Nephron progenitor cell (in vitro differentiated cells): ENCODE measurements around the gene ISG15.
"Not testable (repeated sequence)": the region's sequence is repeated elsewhere in the genome, so short reads cannot be mapped to it uniquely, and the experiment has no call there.

ENCODE experiments used
- DNase-seq: peaks from one replicate; pipeline ENCODE4 v3.0.0; 2021
- H3K27ac Mint-ChIP-seq: 2 replicates; pipeline ENCODE4 v1.8.0; 2021; ENCODE audit warnings: mild to moderate bottlenecking, moderate library complexity, mixed read lengths
- H3K27me3 Mint-ChIP-seq: 2 replicates; pipeline ENCODE4 v1.8.0; 2021; ENCODE audit warnings: mild to moderate bottlenecking, low read depth, mixed read lengths; ENCODE audit not compliant: poor library complexity
- H3K36me3 Mint-ChIP-seq: 2 replicates; pipeline ENCODE4 v1.8.0; 2021; ENCODE audit warnings: low read depth, mixed read lengths
- H3K4me1 Mint-ChIP-seq: 2 replicates; pipeline ENCODE4 v1.8.0; 2021; ENCODE audit warnings: mixed read lengths
- H3K4me3 Mint-ChIP-seq: 2 replicates; pipeline ENCODE4 v1.8.0; 2021; ENCODE audit warnings: mild to moderate bottlenecking, moderate library complexity, mixed read lengths
- H3K9me3 Mint-ChIP-seq: 2 replicates; pipeline ENCODE4 v1.8.0; 2021; ENCODE audit warnings: mild to moderate bottlenecking, moderate library complexity, mixed read lengths
- TF ChIP-seq, protein P1 (sequence below): fragments of 200-600 bp; sonication (generic); IDR thresholded peaks from 2 replicates; pipeline ENCODE4 v1.5.0; 2021; ENCODE audit warnings: antibody characterized with exemption

Gene ISG15

GRCh38 chr1:1006305-1007159 is 6.8 kb upstream of the ISG15 start:
- Mint-ChIP-seq H3K27me3 (peaks cover 4% of the 10 kb centered on the region), H3K4me1 (peaks cover 40% of the 10 kb centered on the region), H3K36me3 (peaks cover 13% of the 10 kb centered on the region), H3K4me3 (peak overlapping the region; percentile 45), H3K9me3 (peaks cover 11% of the 10 kb centered on the region), H3K27ac (peak overlapping the region; percentile 78)
- TF ChIP-seq, protein P1, sequence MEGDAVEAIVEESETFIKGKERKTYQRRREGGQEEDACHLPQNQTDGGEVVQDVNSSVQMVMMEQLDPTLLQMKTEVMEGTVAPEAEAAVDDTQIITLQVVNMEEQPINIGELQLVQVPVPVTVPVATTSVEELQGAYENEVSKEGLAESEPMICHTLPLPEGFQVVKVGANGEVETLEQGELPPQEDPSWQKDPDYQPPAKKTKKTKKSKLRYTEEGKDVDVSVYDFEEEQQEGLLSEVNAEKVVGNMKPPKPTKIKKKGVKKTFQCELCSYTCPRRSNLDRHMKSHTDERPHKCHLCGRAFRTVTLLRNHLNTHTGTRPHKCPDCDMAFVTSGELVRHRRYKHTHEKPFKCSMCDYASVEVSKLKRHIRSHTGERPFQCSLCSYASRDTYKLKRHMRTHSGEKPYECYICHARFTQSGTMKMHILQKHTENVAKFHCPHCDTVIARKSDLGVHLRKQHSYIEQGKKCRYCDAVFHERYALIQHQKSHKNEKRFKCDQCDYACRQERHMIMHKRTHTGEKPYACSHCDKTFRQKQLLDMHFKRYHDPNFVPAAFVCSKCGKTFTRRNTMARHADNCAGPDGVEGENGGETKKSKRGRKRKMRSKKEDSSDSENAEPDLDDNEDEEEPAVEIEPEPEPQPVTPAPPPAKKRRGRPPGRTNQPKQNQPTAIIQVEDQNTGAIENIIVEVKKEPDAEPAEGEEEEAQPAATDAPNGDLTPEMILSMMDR: no peak
- peak; percentile 19 for DNase-seq

- not testable (repeated sequence) for H3K4me3 Mint-ChIP-seq, H3K27ac Mint-ChIP-seq, DNase-seq, H3K27me3 Mint-ChIP-seq
- H3K36me3 Mint-ChIP-seq: peaks cover 16% of the 10 kb centered on the region
- peaks cover 13% of the 10 kb centered on the region for H3K9me3 Mint-ChIP-seq
- H3K4me1 Mint-ChIP-seq: peaks cover 49% of the 10 kb centered on the region
Measured at GRCh38 chr1:1010131-1010530, 3.2 kb upstream of the ISG15 start.

DNA sequence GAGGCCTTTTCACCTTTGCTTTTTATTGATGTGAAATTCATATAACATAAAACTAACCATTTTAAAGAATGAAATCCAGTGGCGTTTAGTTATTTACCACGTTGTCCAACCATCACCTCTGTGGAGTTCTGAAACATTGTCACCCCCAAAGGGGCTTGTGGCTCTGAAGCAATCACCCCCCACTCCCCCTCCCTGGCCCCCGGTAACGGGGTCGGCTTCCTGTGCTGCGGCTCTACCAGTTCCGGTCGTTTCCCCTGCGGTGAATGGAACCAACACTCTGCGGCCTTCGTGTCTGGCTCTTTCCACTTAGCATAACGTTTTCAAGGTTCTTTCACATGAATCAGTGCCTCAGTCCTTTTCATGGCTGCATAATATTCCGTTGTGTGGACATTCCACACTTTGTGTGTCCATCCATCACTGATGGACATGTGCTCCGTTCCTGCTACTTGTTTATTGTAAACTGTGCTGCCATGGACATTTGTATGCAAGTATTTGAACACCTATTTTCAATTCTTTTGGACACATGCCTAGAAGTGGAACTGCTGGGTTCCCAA is 1.8 kb upstream of the ISG15 start:
- DNase-seq: no peak
- Mint-ChIP-seq H3K9me3 (peaks cover 12% of the 10 kb centered on the region), H3K4me3 (no peak overlapping the region), H3K27me3 (peaks cover 9% of the 10 kb centered on the region), H3K36me3 (peaks cover 16% of the 10 kb centered on the region), H3K27ac (no peak overlapping the region), H3K4me1 (peaks cover 39% of the 10 kb centered on the region)
- TF ChIP-seq, protein P1: no peak

DNA sequence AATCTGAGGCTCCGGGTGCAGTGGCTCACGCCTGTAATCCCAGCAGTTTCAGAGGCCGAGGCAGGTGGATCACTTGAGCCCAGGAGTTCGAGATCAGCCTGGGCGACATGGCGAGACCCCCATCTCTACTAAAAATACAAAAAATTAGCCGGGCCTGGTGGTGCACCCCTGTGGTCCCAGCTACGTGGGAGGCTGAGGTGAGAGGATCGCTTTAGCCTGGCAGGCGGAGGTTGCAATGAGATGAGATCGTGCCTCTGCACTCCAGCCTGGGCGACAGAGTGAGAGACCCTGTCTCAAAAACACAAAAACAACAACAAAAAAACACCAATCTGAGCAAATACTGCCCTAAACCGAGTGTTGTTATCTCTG is 577 bp upstream of the ISG15 start:
- Mint-ChIP-seq H3K4me1 (peaks cover 40% of the 10 kb centered on the region), H3K9me3 (peaks cover 10% of the 10 kb centered on the region), H3K4me3 (peak overlapping the region; percentile 83), H3K36me3 (peaks cover 19% of the 10 kb centered on the region)
- not testable (repeated sequence) for DNase-seq, H3K27me3 Mint-ChIP-seq, H3K27ac Mint-ChIP-seq

DNA sequence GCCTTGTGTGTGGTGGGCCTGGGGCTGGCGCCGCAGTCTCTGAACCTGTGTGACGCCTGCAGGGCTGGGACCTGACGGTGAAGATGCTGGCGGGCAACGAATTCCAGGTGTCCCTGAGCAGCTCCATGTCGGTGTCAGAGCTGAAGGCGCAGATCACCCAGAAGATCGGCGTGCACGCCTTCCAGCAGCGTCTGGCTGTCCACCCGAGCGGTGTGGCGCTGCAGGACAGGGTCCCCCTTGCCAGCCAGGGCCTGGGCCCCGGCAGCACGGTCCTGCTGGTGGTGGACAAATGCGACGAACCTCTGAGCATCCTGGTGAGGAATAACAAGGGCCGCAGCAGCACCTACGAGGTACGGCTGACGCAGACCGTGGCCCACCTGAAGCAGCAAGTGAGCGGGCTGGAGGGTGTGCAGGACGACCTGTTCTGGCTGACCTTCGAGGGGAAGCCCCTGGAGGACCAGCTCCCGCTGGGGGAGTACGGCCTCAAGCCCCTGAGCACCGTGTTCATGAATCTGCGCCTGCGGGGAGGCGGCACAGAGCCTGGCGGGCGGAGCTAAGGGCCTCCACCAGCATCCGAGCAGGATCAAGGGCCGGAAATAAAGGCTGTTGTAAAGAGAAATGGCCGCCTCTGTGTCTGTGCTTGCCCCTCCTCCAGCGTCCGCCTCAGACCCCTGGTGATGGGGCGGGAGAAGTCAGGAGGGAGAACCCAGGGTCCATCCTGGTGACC is 788 bp downstream of the ISG15 start:
- Mint-ChIP-seq H3K27me3 (peaks cover 9% of the 10 kb centered on the region), H3K27ac (peak overlapping the region; percentile 90), H3K4me1 (peaks cover 34% of the 10 kb centered on the region), H3K9me3 (peaks cover 8% of the 10 kb centered on the region), H3K4me3 (peak overlapping the region; percentile 83), H3K36me3 (peaks cover 10% of the 10 kb centered on the region)
- DNase-seq: no peak
- TF ChIP-seq, protein P1: no peak

DNA sequence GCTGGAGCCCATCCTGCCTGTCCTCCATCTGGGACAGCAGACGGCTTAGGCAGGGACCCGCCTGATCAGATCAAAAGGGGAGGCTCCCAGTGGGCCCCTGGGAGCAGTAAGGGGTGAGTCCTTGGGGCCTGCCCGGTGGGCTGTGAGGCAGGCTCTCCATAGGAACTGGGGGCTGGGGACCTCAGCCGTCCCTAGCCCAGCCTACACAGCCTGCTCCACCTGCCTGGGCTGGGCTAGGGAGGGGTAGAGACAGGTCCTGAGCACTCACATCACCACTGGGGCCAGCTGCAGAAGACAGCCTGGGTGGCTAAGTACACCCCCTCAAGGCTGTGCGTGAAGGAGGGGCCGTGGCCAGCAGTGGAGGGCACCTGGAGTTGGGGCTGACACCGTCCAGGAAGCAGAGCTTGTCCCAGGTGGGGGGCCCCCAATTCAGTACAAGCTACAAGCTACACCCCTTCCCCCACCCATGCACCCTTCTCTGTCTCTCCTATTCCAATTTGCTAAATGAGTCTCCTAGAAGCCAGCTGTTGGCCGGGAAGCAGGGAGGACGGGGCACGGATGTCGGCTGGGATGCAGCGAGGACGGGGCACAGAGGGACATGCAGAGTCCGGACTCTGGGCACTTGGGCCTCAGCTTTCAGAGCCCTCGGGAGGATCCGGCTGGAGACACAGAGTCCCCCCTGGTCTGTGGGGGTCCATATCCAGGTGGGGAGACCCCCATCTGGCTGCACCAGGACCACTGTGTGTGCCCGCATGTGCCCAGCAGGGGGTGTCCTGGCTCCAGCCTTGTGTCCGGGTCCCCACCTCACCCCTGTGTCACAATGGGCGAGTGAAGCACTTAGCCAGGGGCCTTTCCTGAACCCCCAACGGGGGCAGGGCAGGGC is 1.7 kb downstream of the ISG15 start:
- Mint-ChIP-seq H3K36me3 (peaks cover 8% of the 10 kb centered on the region), H3K4me3 (peak overlapping the region; percentile 83), H3K9me3 (peaks cover 7% of the 10 kb centered on the region), H3K4me1 (peaks cover 34% of the 10 kb centered on the region), H3K27ac (peak overlapping the region; percentile 85), H3K27me3 (peaks cover 9% of the 10 kb centered on the region)
- TF ChIP-seq, protein P1: no peak
- no peak for DNase-seq

DNA sequence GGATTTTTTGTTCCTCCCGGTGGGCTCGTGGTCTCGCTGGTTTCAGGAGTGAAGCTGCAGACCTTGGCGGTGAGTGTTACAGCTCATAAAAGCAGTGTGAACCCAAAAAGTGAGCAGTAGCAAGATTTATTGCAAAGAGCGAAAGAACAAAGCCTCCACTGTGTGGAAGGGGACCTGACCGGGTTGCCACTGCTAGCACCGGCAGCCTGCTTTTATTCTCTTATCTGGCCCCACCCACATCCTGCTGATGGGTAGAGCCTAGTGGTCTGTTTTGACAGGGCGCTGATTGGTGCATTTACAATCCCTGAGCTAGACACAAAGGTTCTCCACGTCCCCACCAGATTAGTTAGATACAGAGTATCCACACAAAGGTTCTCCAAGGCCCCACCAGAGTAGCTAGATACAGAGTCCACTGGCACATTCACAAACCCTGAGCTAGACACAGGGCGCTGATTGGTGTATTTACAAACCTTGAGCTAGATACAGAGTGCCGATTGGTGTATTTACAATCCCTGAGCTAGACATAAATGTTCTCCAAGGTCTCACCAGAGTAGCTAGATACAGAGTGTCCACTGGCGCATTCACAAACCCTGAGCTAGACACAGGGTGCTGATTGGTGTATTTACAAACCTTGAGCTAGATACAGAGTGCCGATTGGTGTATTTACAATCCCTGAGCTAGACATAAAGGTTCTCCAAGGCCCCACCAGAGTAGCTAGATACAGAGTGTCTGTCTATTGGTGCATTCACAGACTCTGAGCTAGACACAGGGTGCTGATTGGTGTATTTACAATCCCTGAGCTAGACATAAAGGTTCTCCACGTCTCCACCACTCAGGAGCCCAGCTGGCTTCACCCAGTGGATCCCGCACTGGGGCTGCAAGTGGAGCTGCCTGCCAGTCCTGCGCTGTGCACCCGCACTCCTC is 4.4 kb downstream of the ISG15 start:
- Mint-ChIP-seq H3K4me1 (peaks cover 44% of the 10 kb centered on the region), H3K27ac (peak overlapping the region; percentile 95), H3K4me3 (peak overlapping the region; percentile 62)
- DNase-seq, H3K36me3 Mint-ChIP-seq, H3K9me3 Mint-ChIP-seq, H3K27me3 Mint-ChIP-seq: not testable (repeated sequence)

- not testable (repeated sequence) for H3K27me3 Mint-ChIP-seq, H3K27ac Mint-ChIP-seq, H3K9me3 Mint-ChIP-seq, H3K36me3 Mint-ChIP-seq, H3K4me3 Mint-ChIP-seq, DNase-seq
- H3K4me1 Mint-ChIP-seq: peaks cover 44% of the 10 kb centered on the region
Measured at GRCh38 chr1:1018321-1018685, 5.0 kb downstream of the ISG15 start.
